HG03439 (cell line): ENCODE results near the gene MBD6.

Experiments used
- ATAC-seq: cut with Tn5 transposase; IDR thresholded peaks from one replicate; pipeline ENCODE4 v1.9.1; 2021; ENCODE audit warnings: mild to moderate bottlenecking, moderate library complexity; ENCODE audit not compliant: unreplicated experiment

Gene MBD6

DNA sequence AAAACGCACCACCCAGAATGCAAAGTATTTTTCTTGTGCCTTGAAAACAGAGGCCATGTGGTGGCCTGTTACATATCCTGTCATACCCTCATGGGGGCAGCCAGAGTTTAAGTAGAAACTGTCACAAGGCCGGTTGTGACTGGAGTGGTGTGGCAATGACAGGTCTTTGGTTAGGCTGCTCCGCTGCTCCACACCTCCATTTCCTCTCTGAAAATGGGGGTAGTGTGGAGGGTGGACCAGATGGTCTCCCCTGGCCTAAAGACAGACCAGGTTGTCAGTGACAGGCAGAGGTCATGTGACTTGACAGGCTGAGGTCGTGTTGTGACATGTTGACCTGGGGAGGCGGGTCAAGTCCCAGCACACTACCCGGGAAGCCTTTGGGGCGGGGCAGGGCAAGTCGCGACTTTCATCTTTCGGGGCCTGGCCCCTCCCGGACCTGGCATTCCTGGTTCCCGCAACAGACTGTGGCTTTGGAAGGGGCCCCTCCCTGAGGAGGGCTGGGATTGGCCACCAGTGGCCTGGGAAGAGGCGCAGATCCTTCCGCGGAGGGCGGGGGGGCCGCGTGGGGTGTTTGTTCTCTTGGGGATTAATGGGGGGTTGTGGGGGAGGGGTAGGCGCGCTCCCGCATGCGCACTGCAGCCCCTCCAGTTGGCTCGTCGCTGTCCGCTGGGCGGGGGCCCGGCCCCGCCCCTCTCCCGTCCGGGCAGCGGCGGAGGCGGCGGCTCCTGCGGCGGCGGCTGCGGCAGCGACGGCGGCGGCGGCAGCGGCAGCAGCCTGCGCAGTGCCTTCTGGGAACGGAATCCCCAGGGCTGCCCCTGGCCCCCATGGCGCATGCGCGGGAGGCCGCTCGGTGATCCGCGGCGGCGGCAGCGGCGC is at the start of gene MBD6:
Gene MBD6, plus strand, starts transcription at position 814 of the 876 bp plus-strand sequence. CDS start 1,480 bp downstream, outside the sequence.
- ATAC-seq, result peak; percentile 43

DNA sequence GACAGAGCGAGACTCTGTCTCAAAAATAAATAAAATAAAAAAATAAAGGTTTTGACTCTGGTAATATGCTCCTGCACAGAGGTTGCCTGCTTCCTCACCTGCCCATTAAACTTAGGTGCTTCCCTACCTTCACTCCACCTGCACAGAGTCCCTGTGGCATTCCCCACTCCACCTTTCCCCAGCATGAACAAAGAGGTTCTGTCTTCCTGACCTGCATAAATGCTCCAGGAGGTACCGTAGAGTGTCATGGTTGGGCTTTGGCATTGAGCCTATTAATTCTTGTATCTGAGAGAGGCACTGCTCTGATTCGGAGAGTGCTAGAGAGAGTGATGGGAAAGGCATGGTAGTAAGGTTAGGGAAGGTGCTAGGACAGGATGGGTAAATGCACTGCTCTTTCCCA is 49.2 kb upstream of the MBD6 start:
- ATAC-seq, result no peak

- no peak for ATAC-seq
Measured at GRCh38 chr12:57473886-57474285, 48.7 kb upstream of the MBD6 start.

- ATAC-seq, result no peak
Measured at GRCh38 chr12:57474430-57474829, 48.2 kb upstream of the MBD6 start.

DNA sequence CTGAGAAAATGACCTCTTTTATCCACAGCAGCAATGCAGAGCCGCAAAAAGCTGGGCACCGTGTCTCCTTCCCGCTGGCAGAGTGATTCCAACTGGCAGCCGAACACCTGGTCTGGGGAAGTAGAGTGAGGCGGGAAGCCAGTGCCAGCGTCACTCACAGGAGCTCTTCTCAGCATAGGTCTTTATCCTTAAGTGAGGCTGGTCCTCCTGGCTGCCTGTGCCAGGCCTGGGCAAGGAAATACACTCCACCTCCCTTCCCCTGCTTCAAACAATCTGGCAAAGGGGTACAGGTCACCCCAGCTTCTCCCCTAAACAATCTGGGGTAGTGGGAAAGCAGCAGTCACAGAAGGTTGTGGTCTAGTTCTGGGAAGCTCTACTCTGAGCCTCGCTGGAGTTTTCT is 47.8 kb upstream of the MBD6 start:
- ATAC-seq, result no peak

- no peak for ATAC-seq
Measured at GRCh38 chr12:57475271-57476161, 47.1 kb upstream of the MBD6 start.

GRCh38 chr12:57476162-57476992 is 46.2 kb upstream of the MBD6 start:
- peak; percentile 43 for ATAC-seq

- no peak for ATAC-seq
Measured at GRCh38 chr12:57476993-57477709, 45.5 kb upstream of the MBD6 start.

DNA sequence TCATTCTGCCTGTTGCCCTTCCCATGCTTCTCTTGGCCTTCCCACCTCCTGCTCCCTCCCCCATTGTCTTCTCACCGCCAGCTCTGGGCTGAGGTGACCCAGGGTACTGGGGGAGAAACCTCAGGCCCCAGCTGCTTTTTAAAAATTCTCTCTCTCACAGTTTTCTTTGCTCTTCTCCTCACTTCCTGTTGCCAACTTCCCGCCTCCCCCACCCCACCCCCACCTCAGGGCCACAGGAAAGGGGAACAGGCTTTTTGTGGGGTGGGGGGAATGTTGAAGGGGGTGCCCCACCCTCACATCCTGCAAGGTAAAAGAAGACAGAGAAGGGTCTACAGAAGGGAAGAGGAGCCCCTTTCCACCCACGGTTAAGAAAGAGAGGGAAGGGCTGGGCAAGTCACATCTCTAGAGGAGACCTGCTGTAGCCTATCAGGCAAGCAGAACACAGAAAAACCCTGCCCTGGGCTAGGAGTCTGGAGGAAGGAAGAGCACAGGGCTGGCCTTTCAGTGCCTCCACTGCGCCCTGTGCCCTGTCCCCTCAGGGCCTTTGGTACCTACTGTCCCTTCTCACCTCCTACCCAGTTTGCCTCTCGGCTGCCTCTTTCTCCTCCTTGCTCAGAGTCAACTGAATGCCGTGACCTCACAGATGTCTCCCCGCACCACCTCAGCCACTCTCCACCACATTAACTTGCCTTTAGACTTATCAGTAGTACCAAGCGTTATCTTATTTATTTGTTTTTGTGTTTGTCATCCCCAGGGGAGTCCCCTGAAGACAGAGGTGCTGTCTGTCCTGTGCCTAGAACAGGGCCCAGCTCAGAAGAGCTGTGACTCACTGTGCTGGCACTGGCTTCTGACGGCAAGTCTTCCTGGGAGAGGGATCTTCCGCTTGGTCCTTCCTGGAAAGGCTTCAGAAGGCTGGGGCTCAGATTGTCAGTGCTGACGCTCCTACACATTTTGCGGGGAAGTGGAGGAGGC is 44.6 kb upstream of the MBD6 start:
- no peak for ATAC-seq

- no peak for ATAC-seq
Measured at GRCh38 chr12:57479043-57479375, 43.6 kb upstream of the MBD6 start.

- ATAC-seq, result no peak
Measured at GRCh38 chr12:57479376-57480115, 43.1 kb upstream of the MBD6 start, which contains the start of gene ARHGAP9. Gene ARHGAP9, minus strand, starts transcription at chr12:57479866. Its CDS starts 460 bp downstream, at chr12:57479406.

GRCh38 chr12:57481671-57482070 is 41.0 kb upstream of the MBD6 start:
- no peak for ATAC-seq

DNA sequence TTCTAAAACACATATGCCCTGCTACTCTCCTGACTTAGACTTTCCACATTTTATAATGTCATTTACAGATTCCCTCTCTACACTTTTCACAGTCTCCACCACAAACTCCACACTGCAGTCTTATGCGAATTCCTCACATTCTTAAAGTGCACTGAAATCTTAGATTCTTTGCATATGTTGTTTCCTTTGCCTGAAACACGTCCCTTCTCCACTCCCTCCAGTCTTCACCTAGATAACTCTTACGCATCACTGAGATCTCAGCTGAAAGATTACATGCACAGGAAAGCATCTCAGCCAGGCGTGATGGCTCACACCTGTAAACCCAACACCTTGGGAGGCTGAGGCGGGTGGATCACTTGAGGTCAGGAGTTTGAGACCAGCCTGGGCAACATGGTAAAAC is 39.2 kb upstream of the MBD6 start:
- ATAC-seq, result no peak

DNA sequence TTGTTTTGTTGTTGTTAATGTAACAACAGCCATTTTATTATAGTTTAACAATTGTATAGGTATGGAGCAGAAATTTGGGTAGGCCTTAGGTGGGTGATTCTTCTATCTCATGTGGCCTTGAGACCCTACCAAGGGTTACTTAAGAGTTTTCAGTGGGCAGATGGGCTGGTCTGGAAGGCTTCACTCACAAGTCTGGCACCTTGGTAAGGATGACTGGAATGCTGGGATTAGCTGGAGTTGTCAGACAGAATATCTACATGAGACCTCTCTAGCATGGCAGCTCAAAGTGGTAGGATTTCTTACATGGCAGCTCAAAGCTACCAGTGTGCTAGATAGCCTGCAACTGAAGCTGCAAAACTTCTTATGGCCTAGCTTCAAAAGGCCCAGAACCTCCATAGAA is 36.9 kb upstream of the MBD6 start:
- ATAC-seq, result no peak

DNA sequence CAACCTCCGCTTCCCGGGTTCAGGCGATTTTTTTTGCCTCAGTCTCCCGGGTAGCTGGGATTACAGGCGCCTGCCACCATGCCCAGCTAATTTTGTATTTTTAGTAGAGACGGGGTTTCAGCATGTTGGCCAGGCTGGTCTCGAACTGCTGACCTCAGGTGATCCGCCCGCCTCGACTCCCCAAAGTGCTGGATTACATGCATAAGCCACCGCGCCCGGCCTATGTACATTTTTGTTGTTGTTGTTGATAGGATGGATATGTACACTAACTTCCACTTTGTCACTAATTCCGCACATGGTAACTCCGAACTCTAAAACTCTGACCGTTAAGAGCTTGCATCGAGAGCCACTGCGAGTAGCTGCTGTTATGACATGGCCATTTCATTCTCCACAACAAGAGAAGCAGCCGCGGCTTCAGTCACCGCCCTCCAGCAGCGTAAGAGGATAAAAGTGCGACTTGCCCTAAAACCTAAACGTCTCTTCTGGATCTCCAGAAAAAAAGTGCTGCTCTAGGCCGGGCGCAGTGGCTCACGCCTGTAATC is 35.5 kb upstream of the MBD6 start:
- no peak for ATAC-seq

DNA sequence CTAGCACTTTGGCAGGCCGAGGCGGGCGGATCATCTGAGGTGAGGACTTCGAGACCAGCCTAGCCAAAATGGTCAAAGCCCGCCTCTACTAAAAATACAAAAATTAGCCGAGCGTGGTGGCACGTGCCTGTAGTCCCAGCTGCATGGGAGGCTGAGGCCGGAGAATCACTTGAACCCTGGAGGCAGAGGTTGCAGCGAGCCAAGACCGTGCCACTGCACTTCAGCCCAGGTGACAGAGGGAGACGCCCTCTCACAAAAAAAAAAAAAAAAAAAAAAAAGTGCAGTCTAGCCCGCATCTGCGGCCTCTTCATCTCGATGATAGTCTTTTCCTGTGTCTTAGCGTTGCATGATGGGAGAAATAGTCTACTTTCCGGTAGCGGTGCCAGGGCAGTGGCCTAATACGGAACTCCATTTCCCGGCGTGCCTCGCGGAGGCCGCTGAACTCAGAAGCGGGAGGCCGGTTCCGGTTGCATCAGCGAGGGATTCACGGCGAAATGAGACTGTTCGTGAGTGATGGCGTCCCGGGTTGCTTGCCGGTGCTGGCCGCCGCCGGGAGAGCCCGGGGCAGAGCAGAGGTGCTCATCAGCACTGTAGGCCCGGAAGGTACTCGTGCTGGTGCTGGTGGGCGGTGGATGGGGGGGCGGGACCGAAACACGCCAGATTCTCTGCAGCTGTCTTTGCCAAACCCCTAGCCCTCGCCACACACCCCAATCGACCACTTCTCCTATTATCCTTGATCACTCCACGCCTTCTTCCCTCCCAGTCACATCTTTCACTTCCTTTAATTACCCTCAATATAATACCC is 34.8 kb upstream of the MBD6 start, which contains the start of gene MARS1:
Gene MARS1, plus strand, starts transcription at position 472 of the 805 bp plus-strand sequence. Its CDS starts 23 bp downstream, at position 495.
- ATAC-seq, result peak; percentile 98
